C4-2B (cell line): ENCODE results near the gene CYTH1.

Source experiments
- H3K27ac ChIP-seq: fragments of 450-650 bp; 2 replicates; pipeline ENCODE4 v1.5.1; 2017
- ZFX ChIP-seq: fragments of 450-650 bp; IDR thresholded peaks from 2 replicates; pipeline ENCODE4 v1.6.1; 2017
- TF ChIP-seq, protein P1 (sequence below): fragments of 450-650 bp; conservative IDR thresholded peaks from 2 replicates; pipeline ENCODE4 v1.5.1; 2017; ENCODE audit warnings: mild to moderate bottlenecking

Gene CYTH1

DNA sequence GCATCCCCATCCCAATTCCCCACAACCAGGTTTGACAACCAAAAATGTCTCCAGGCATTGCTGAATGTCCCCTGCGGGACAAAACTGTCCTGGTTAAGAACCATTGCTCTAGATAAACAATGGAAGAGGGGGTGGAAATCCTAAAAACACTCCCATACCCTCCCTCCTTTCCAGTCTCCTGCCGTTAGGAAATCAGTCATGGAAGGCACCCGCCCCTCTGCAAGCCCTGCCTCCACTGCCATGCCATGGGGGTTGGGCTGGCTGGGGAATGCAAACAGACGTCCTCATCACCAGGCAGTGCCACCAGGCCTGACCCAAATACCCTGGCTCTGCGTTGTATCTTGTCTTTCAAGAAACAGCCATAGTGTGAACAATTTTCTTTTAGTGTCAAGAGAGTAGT is 57.5 kb downstream of the CYTH1 start:
- H3K27ac ChIP-seq: no peak overlapping the region
- TF ChIP-seq ZFX: no peak
- TF ChIP-seq, protein P1, sequence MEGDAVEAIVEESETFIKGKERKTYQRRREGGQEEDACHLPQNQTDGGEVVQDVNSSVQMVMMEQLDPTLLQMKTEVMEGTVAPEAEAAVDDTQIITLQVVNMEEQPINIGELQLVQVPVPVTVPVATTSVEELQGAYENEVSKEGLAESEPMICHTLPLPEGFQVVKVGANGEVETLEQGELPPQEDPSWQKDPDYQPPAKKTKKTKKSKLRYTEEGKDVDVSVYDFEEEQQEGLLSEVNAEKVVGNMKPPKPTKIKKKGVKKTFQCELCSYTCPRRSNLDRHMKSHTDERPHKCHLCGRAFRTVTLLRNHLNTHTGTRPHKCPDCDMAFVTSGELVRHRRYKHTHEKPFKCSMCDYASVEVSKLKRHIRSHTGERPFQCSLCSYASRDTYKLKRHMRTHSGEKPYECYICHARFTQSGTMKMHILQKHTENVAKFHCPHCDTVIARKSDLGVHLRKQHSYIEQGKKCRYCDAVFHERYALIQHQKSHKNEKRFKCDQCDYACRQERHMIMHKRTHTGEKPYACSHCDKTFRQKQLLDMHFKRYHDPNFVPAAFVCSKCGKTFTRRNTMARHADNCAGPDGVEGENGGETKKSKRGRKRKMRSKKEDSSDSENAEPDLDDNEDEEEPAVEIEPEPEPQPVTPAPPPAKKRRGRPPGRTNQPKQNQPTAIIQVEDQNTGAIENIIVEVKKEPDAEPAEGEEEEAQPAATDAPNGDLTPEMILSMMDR: no peak

DNA sequence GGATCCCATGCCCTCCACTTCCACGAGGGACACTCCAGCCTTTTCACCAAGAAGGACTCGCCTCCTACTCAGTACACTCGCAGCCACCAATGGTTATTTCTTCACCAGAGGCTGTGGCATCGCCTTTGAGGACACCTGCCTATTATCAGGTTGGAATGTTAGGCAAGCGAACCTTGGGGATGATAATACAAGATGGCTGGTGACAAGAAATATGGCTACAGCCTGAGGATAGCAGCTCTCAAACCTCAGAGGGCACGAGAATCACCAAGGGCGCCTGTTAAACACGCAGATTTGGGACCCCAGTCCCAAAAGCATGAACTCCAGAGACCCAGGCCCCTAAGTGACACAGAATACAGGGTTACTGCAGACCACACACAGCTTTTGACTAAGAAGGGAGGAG is 58.1 kb downstream of the CYTH1 start:
- H3K27ac ChIP-seq: no peak overlapping the region
- TF ChIP-seq ZFX: no peak

DNA sequence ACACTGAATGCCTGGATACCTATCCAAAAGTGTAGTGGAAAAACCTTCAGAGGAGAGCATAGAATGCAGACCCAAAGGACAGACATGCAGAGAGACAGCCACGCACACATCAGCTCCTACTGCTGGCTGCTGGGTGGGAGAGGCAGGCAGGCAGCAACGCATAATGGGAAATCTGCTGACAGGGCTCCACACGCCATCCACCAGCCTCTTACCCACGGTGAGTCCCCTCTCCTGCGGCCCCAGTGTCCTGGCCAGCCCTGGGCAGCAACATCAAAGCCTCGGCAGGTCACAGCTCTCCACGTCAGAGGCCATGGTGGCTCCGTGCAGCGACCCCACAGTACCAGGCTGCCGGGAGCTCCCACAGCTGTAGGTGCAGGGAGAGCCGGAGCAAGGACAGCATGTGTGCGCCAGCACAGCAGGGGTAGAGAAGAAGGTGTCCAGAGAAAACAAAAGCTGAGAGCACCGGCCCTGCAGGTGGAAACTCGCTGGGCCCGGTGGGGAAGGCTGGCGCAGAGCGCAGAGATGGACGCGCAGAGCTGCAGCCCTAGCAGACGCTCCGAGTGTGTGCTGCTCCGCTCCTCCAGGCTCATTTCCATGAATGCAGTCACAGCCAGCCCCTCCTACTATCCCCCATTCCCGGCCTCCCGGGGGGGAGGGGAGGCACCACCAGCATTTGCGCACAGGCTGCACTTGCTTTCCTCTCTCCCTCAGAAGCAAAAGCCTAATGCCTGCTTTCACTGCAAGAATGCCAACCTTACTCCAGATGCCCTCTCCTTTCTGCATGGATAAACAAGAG is 58.9 kb downstream of the CYTH1 start:
- no peak overlapping the region for H3K27ac ChIP-seq
- TF ChIP-seq ZFX: no peak
- TF ChIP-seq, protein P1: no peak

DNA sequence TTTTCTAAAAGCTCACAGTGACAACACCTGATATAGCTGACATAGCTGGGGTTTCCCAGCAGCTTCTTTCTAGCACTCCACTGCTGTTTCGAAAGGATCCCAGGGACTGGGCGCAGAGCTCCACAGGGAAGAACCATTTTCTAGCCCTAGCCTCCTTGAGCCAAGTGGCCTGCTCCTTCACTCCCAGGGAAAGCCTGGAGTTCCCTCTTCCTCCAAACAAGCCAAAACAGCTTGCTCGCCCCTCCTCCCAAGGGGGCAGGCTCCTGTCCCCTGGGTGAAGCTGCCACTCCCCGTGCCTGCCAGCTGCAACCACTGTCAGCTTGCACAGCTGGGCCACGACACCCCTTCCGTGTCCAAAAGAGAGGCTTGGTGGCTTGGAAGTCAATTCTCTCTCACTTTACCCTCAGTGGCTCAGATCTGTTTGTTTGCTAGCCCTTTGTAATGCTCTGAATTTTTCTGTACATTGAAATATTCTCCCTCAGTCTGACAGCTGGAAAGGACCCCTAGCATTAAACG is 59.8 kb downstream of the CYTH1 start:
- no peak overlapping the region for H3K27ac ChIP-seq
- TF ChIP-seq ZFX: no peak
- TF ChIP-seq, protein P1: no peak

DNA sequence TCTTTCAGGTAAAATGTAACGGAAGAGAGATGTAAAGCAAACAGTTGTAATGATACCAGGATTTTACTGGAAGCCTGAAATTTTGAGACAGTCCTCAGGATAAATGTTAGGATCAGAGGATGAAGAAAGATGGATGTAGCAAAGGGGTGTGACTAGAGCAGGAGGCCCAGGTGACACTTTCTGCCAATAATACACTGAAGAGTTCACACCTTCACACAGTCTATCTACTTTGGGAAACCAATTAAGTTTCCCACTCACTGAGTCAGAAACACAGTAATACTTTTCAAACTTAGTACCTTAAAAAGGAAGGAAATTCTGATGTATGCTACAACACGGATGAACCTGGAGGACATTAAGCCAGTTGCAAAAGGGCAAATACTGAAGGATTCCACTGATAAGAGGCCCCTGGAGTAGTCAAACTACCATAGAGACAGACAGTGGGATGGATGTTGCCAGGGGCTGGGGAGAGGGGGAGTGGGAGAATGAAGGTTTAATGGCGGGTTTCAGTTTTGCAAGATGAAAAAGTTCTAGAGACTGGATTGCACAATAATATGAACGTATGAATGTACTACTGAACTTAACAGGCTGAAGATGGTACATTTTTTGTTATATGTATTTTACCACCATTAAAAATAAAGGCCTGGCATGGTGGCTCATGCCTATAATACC is 62.3 kb downstream of the CYTH1 start:
- no peak overlapping the region for H3K27ac ChIP-seq
- TF ChIP-seq ZFX: no peak
- TF ChIP-seq, protein P1: no peak

DNA sequence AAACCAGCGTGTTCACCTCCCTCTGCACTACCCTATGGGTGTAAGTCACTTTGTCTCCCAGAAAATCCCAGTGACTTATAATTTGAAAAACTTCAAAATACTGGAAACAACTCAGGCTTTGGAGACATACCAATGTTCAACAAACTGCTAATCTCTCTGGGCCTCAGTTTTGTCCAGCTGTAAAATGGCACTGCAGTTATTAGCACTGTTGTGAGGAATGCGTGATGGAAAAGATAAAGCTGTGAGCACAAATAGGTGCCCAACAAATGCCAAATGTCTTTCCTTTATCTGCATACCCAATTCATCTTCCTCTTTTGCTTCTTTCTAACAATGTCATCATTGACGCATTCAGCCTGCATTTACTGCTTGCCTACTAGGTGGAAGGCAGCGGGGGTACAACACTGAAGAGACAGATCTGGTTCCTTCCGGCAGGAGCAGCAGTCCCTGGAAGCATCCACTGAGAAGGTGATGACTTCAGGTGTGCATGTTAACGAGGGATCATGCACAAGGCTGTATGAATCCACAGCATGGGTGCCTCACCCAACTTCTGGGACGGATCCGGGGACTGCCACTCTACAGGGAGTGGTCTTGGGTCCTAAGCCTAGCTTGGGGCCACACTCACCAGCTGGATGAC is 63.4 kb downstream of the CYTH1 start:
- H3K27ac ChIP-seq: peak overlapping the region; percentile 79
- TF ChIP-seq, protein P1: no peak
- TF ChIP-seq ZFX: no peak

DNA sequence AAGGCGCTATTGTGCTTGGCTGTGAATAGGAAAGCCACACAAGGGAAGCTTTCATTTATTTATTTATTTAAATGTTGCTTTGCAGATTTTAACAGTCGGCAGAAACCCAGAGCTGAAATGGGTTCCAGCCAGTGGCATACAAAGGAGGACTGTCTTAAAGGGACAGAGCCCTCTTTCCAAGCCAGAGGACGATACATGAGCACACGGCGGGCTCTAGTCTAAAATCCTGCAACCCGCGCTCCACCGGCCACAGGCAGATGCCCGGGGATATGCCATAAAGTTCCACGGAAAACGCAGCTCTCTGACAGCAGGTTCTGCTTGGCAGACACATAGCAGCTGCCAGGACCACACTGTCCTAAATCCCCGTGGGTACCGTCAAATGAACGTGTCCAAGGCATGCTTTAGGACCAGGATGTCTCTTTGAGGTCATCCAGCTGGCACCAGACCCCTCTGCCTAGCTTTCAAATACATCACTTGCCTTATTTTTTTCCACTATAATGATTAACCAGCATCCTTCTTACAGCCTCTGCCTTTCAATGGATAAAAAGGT is 64.6 kb downstream of the CYTH1 start:
- no peak for TF ChIP-seq ZFX
- TF ChIP-seq, protein P1: no peak
- peak overlapping the region; percentile 79 for H3K27ac ChIP-seq
